HG03095 (cell line): ENCODE data around the gene MRPL16.
"Not testable (repeated sequence)": the region's sequence is repeated elsewhere in the genome, so short reads cannot be mapped to it uniquely, and the experiment has no call there.

ENCODE experiments used
- ATAC-seq: cut with Tn5 transposase; IDR thresholded peaks from one replicate; pipeline ENCODE4 v1.9.1; 2021; ENCODE audit warnings: moderate library complexity; ENCODE audit not compliant: unreplicated experiment

The MRPL16 gene

GRCh38 chr11:59813364-59813763 lies 2.8 kb upstream of the MRPL16 start:
- ATAC-seq = no peak

GRCh38 chr11:59812220-59812619 lies 1.6 kb upstream of the MRPL16 start:
- no peak for ATAC-seq

GRCh38 chr11:59810911-59811259 lies 307 bp upstream of the MRPL16 start:
- no peak for ATAC-seq

GRCh38 chr11:59807047-59807610 lies 3.4 kb downstream of the MRPL16 start:
- no peak for ATAC-seq

- no peak for ATAC-seq
These were observed 6.5 kb downstream of the MRPL16 start for GRCh38 chr11:59804061-59804460.

- no peak for ATAC-seq
These were observed 7.9 kb downstream of the MRPL16 start for GRCh38 chr11:59802639-59803176.

- no peak for ATAC-seq
These were observed 8.5 kb downstream of the MRPL16 start for GRCh38 chr11:59801981-59802638.

- no peak for ATAC-seq
These were observed 9.3 kb downstream of the MRPL16 start for GRCh38 chr11:59801160-59801706.

- ATAC-seq = no peak
These were observed 10.1 kb downstream of the MRPL16 start for GRCh38 chr11:59800390-59801025.

GRCh38 chr11:59794417-59794816 lies 16.2 kb downstream of the MRPL16 start:
- ATAC-seq = no peak

- ATAC-seq = no peak
These were observed 18.1 kb downstream of the MRPL16 start for GRCh38 chr11:59792507-59792906.

GRCh38 chr11:59791639-59792038 lies 18.9 kb downstream of the MRPL16 start:
- no peak for ATAC-seq

- no peak for ATAC-seq
These were observed 22.8 kb downstream of the MRPL16 start for GRCh38 chr11:59787816-59788215.

GRCh38 chr11:59787255-59787588 lies 23.4 kb downstream of the MRPL16 start:
- ATAC-seq = no peak

- ATAC-seq = no peak
These were observed 24.8 kb downstream of the MRPL16 start for GRCh38 chr11:59785818-59786217.

- ATAC-seq = not testable (repeated sequence)
These were observed 26.1 kb downstream of the MRPL16 start for GRCh38 chr11:59784441-59784840.

- ATAC-seq = no peak
These were observed 26.9 kb downstream of the MRPL16 start for GRCh38 chr11:59783632-59784090.

GRCh38 chr11:59782080-59782479 lies 28.5 kb downstream of the MRPL16 start:
- ATAC-seq = no peak

GRCh38 chr11:59779487-59779886 lies 31.1 kb downstream of the MRPL16 start:
- ATAC-seq = no peak

GRCh38 chr11:59778122-59778521 lies 32.5 kb downstream of the MRPL16 start:
- ATAC-seq = no peak

- ATAC-seq = no peak
These were observed 33.5 kb downstream of the MRPL16 start for GRCh38 chr11:59777104-59777503.
